ENCODE measurements around the gene HCRT. TPM values are rescaled to one million over a fixed set of nuclear protein-coding genes. Genes with fewer than 3 reads are reported as not detected.
"Not testable (repeated sequence)": the region's sequence is repeated elsewhere in the genome, so short reads cannot be mapped to it uniquely, and the experiment has no call there.

The HCRT gene, protein sequence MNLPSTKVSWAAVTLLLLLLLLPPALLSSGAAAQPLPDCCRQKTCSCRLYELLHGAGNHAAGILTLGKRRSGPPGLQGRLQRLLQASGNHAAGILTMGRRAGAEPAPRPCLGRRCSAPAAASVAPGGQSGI
- total RNA-seq, result not detected

DNA sequence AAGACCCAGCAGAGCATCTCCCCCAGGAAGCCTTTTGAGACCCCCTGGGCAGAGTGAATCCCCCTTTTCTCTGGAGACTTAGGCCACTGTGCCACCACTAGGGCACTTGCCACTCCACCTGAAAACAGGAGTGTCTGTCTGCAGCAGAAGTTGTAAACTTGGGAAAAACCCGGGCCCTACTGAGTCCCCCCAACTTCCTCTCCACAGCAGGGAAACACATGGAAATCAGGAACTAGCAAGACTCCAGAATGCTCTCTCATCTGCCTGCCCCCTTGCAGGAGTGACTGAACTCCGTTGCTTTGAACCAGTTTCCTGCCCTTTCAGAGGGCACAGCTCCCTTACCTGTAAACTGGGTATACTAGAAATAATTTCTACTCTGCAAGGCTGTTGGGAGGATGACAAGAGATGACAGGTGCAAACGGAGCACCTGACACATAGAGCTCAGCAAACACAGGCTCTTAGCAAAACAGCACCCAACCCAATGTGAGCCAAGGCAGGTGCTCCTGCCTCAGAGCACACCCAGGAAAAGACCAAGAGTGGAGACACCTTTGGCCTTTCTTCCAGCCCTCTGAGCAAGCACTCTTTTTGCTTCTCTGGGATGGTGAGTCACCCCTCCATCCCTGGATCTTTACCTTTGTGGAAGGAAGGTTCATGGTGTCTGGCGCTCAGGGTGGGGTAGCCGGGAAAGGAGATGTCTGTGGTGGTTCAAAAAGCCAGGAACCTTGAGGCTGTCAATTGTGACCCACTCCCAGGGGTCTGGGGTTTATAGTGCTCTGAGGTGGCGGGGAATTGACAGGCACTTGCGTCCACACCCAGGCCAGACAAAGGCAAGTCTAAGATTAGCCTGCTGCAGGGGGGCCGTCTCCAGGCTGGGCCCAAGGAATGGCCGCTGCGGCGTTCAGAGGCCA lies at the start of gene HCRT:
TSS of gene HCRT (minus strand) at position 740 of the 908 bp plus-strand sequence. CDS start at position 653, 87 bp downstream.
- H3K36me3 Mint-ChIP-seq (ENCODE audit: low read depth), result no peaks in the 10 kb centered on the region
- peaks cover 17% of the 10 kb centered on the region for H3K27me3 Mint-ChIP-seq (ENCODE audit: low read depth)
- H3K4me1 Mint-ChIP-seq (ENCODE audit: low read depth), result peaks cover 39% of the 10 kb centered on the region
- CTCF ChIA-PET, result interaction anchor here (0.6 to 2.2 kb wide), 5 partner anchors 8 to 65 kb away, joined by 3 to 9 read pairs (median 4); partner anchors contain the start of gene GHDC
- peak within 1 kb of the TSS; percentile 86 for H3K4me3 Mint-ChIP-seq
- H3K9me3 Mint-ChIP-seq, result no peaks in the 10 kb centered on the region
- H3K27ac Mint-ChIP-seq, result peak within 1 kb of the TSS; percentile 1
- intact Hi-C loops (cut with micrococcal nuclease), result loop anchor here (1.0 to 5.0 kb wide), 5 partner anchors 30 to 342 kb away; partner anchors contain the start of gene STAT5A
- DNase-seq, result no peak

DNA sequence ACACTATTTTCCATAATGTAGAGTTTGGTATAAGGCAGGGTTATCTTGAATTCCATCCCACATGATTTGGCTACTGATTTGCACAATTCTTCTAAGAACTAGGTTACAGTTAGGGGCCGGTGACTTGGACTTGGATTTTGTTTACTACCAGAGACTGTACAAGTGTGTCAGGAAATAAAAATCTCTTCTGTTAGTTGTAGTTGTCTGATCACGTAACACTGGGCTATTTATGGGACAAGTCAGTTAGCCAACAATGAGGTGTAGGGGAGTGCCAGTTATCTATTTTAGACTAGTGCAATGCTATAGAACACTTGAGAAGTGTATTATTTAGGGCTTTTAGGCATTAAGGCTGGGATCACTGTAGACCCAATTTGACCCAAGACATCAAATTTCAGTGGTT lies 48.7 kb upstream of the HCRT start:
- Mint-ChIP-seq H3K9me3 (no peaks in the 10 kb centered on the region), H3K27me3 (ENCODE audit: low read depth) (no peaks in the 10 kb centered on the region), H3K27ac (no peak overlapping the region), H3K36me3 (ENCODE audit: low read depth) (peaks cover 5% of the 10 kb centered on the region), H3K4me3 (no peak overlapping the region), H3K4me1 (ENCODE audit: low read depth) (peaks cover 40% of the 10 kb centered on the region)
- CTCF ChIA-PET, result interaction anchor here (0.6 to 1.8 kb wide), 3 partner anchors 11 to 142 kb away, joined by 3 read pairs; no protein-coding TSS in a partner anchor
- no peak for DNase-seq
- intact Hi-C loops (cut with micrococcal nuclease), result loop anchor here (5.0 kb wide), 1 partner anchor 33 kb away; no protein-coding TSS in a partner anchor

DNA sequence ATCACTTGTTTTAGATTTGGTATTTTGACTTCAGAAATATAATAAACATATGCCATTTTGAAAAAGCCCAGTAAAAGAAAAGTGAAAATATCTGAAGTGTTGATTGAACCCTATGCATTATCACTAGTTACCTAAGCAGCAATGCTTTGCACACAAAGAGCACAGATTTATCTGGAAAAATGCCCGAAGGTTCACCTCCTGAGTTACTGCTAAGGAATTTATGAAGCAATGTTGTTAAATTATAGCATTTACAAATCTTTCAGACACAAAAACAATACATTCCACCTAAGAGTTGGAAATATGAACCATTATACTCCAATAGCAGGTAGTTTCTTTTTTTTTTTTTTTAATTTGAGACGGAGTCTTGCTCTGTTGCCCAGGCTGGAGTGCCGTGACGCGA lies 47.9 kb upstream of the HCRT start:
- Mint-ChIP-seq H3K27ac (no peak overlapping the region), H3K9me3 (no peaks in the 10 kb centered on the region), H3K4me1 (ENCODE audit: low read depth) (peaks cover 48% of the 10 kb centered on the region), H3K36me3 (ENCODE audit: low read depth) (peaks cover 8% of the 10 kb centered on the region), H3K27me3 (ENCODE audit: low read depth) (no peaks in the 10 kb centered on the region), H3K4me3 (no peak overlapping the region)
- DNase-seq, result no peak
- CTCF ChIA-PET, result interaction anchor here (1.5 kb wide), 1 partner anchor 11 kb away, joined by 6 read pairs; no protein-coding TSS in a partner anchor
- intact Hi-C loops (cut with micrococcal nuclease), result loop anchor here (5.0 kb wide), 1 partner anchor 34 kb away; no protein-coding TSS in a partner anchor

DNA sequence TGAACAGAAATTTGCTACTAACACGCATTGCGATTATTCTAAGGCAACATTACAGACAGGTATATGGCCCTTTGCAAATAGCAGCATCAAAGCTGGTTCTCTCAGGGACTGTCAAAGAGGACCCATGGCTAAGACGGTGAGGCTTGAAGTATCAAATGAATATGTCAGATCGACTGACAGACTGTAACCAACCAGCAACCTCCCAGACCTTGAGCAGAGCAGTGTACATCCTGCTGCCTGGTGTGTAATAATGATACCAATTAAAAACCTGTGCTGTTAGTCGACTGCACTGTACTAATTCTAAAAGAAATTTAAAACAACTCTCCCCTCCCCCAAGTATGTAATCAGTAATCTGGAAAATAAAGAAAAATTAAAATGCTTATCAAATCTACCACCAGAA lies 45.0 kb upstream of the HCRT start:
- peak overlapping the region; percentile 56 for H3K27ac Mint-ChIP-seq
- DNase-seq, result peak; percentile 43

DNA sequence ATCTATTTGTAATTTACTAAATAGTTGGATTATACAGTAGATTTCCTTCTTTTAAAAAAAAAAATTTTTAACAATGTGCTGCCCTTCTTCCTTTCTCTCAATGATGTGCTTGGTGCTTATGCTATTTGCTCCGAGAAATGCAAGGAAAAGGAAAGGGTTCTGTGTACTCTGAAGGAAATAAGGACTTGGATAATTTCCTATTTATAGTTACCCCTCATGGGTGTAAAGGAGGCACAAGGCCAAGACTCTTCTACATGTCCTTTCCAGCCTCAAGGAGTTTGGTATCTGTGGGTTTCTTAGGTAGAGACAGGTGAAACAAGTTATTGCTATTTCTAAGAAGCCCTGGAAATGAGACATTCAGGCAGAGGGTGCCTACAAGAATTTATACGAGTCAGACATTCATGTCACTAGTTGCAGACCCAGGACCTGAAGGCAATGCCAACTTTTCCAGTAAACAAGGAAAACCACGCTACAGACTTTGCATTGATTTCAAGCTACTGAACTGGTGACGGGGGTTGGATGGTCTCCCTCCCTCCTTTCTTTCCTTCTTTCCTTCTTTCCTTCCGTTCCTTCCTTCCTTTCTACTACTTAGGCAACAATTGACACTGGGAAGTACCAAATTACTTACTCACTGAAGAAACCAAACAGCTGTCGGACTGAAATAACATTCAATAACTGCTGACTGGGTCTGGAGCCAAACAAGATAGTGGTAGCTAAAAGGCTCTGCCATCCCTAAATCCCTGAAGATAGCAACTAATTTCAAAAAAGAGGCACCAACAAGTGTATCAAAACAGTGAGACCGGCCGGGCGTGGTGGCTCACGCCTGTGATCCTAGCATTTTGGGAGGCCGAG lies 42.8 kb upstream of the HCRT start:
- H3K27me3 Mint-ChIP-seq (ENCODE audit: low read depth), result no peaks in the 10 kb centered on the region
- CTCF ChIA-PET, result no interaction called here
- H3K9me3 Mint-ChIP-seq, result no peaks in the 10 kb centered on the region
- H3K27ac Mint-ChIP-seq, result peak overlapping the region; percentile 14
- intact Hi-C loops (cut with micrococcal nuclease), result no loop called here
- no peak overlapping the region for H3K4me3 Mint-ChIP-seq
- peaks cover 26% of the 10 kb centered on the region for H3K36me3 Mint-ChIP-seq (ENCODE audit: low read depth)
- H3K4me1 Mint-ChIP-seq (ENCODE audit: low read depth), result peaks cover 26% of the 10 kb centered on the region
- DNase-seq, result no peak

More for the DNA sequence above, 45.0 kb upstream of the HCRT start:
- peaks cover 42% of the 10 kb centered on the region for H3K4me1 Mint-ChIP-seq (ENCODE audit: low read depth)
- peaks cover 13% of the 10 kb centered on the region for H3K36me3 Mint-ChIP-seq (ENCODE audit: low read depth)
- H3K9me3 Mint-ChIP-seq, result no peaks in the 10 kb centered on the region
- intact Hi-C loops (cut with micrococcal nuclease), result loop anchor here (5.0 kb wide), 1 partner anchor 37 kb away; no protein-coding TSS in a partner anchor
- no peak overlapping the region for H3K4me3 Mint-ChIP-seq
- no peaks in the 10 kb centered on the region for H3K27me3 Mint-ChIP-seq (ENCODE audit: low read depth)
- CTCF ChIA-PET, result interaction anchor here (0.7 to 1.0 kb wide), 2 partner anchors 39 to 74 kb away, joined by 3 read pairs; no protein-coding TSS in a partner anchor

DNA sequence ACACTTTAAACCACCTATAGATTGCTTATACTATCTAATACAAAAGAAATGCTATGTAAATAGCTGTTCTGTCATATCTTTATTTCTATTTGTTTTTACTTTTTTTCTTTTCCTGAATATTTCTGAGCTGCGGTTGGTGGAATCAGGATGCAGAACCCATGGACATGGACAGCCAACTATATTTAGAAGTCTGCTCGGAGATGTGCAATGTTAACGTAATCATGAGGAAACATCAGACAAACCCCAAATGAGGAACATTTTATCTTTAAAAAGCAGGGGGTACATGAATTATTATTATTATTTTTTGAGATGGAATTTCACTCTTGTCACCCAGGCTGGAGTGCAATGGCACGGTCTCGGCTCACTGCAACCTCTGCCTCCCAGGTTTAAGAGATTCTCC lies 40.4 kb upstream of the HCRT start:
- CTCF ChIA-PET, result interaction anchor here (0.6 kb wide), 1 partner anchor 18 kb away, joined by 5 read pairs; no protein-coding TSS in a partner anchor
- Mint-ChIP-seq H3K4me3 (no peak overlapping the region), H3K27me3 (ENCODE audit: low read depth) (no peaks in the 10 kb centered on the region), H3K9me3 (no peaks in the 10 kb centered on the region), H3K4me1 (ENCODE audit: low read depth) (peaks cover 23% of the 10 kb centered on the region), H3K27ac (no peak overlapping the region), H3K36me3 (ENCODE audit: low read depth) (peaks cover 31% of the 10 kb centered on the region)
- DNase-seq, result no peak
- intact Hi-C loops (cut with micrococcal nuclease), result no loop called here

DNA sequence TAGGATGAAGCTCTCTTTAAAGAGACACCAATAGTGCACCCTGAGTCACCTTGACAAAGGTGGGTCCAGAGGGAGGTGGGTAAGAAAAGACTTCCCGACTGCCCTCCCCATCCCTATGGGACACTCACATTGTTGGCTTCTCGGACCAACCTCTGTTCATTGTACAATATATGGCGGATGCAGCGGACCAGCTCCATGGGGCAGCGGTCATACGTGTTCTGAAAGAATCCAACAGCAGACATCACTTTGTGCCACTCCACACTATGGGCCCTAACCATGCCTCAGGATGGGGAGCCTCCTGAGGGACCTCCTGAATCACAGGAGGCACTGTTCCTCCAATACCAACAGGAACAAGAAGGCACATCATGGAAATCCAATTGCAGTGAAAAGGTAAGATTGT lies 39.4 kb upstream of the HCRT start:
- Mint-ChIP-seq H3K9me3 (no peaks in the 10 kb centered on the region), H3K36me3 (ENCODE audit: low read depth) (peaks cover 33% of the 10 kb centered on the region), H3K4me1 (ENCODE audit: low read depth) (peaks cover 14% of the 10 kb centered on the region), H3K4me3 (no peak overlapping the region), H3K27ac (no peak overlapping the region), H3K27me3 (ENCODE audit: low read depth) (no peaks in the 10 kb centered on the region)
- intact Hi-C loops (cut with micrococcal nuclease), result no loop called here
- CTCF ChIA-PET, result interaction anchor here (0.7 to 3.7 kb wide), 6 partner anchors 28 to 180 kb away, joined by 3 to 77 read pairs (median 14); partner anchors contain the start of genes GHDC and STAT5A
- no peak for DNase-seq

DNA sequence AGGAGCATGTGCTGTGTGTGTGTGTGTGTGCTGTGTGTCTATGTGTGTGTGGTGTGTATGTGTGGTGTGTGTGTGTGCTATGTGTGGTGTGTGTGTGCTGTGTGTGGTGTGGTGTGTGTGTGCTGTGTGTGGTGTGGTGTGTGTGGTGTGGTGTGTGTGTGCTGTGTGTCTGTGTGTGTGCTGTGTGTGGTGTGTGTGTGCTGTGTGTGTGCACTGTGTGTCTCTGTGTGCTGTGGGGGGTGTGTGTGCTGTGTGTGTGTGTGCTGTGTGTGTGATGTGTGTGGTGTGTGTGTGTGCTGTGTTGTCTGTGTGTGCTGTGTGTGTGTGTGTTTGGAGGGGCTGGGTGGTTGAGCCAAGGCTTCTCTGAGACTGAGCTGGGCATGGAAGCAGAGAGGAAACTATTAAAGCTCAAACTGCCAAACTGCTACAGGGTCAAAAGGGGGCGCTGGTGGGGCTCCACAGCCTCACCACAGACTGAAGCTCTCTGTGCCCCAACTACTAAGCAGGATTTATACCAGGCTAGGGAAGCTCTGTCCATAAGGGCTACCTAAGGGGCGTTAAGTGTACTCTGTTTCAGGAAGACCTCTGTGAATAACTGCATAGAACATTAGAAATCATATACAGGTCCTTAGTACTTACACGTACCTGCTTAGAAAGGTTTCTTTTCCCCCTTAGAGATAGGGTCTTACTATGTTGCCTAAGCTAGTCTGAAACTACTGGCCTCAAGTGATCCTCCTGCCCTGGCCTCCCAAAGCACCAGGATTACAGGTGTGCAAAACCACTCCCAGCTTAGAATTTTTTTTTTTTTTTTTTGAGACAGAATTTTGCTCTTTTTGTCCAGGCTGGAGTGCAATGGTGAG lies 36.9 kb upstream of the HCRT start:
- Mint-ChIP-seq H3K4me3 (no peak overlapping the region), H3K27ac (peak overlapping the region; percentile 6), H3K27me3 (ENCODE audit: low read depth) (no peaks in the 10 kb centered on the region), H3K9me3 (no peaks in the 10 kb centered on the region), H3K4me1 (ENCODE audit: low read depth) (peaks cover 2% of the 10 kb centered on the region), H3K36me3 (ENCODE audit: low read depth) (peaks cover 39% of the 10 kb centered on the region)
- CTCF ChIA-PET, result interaction anchor here (0.5 to 3.7 kb wide), 38 partner anchors 10 to 405 kb away, joined by 3 to 77 read pairs (median 6); partner anchors contain the start of genes CAVIN1, GHDC, KCNH4 and STAT5A
- intact Hi-C loops (cut with micrococcal nuclease), result loop anchor here (1.0 to 2.0 kb wide), 5 partner anchors 26 to 181 kb away; no protein-coding TSS in a partner anchor
- peak; percentile 73 for DNase-seq

DNA sequence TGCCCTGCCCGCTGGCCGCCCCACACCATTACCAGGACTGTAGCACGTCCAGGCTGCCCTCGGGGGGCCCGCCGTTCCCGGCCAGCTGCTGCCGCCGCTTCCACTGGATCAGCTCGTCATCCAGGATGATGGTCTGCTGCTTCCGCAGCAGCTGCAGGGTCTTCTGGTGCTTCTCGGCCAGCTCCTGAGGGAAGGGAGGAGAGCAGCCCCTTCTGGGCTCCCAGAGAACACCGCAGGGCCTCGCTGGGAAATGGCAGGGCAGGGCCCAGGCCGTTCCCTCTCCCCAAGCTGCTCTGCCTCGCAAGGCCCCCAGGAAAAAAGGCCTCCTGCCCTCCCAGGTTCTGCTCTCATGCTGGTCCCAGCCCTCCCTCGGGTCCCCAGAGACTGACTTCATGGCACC lies 34.0 kb upstream of the HCRT start:
- H3K4me3 Mint-ChIP-seq; H3K4me1 Mint-ChIP-seq (ENCODE audit: low read depth): not testable (repeated sequence)
- peaks cover 43% of the 10 kb centered on the region for H3K36me3 Mint-ChIP-seq (ENCODE audit: low read depth)

DNA sequence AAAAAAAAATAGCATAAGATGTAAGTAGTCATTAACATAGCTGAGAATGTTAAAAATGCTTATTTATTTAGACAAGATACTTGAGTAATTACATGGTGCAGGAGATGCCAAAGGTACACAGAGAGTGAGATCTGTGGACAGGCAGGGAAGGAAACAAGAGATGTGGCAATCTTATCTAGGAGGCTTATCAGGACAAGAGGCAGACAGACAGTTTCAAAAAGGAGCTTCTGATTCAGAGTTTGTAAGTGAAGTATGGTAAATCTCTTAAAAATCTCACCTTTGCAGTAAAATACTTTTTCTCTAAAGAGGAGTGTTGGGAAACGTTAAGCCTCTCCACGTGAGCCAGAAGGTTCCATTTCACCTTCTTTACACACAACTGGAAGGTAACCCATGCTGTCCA lies 28.9 kb upstream of the HCRT start:
- CTCF ChIA-PET, result interaction anchor here (0.7 kb wide), 1 partner anchor 192 kb away, joined by 3 read pairs; no protein-coding TSS in a partner anchor
- DNase-seq, result no peak
- no peaks in the 10 kb centered on the region for H3K27me3 Mint-ChIP-seq (ENCODE audit: low read depth)
- intact Hi-C loops (cut with micrococcal nuclease), result no loop called here
- no peak overlapping the region for H3K27ac Mint-ChIP-seq
- no peak overlapping the region for H3K4me3 Mint-ChIP-seq
- no peaks in the 10 kb centered on the region for H3K9me3 Mint-ChIP-seq
- H3K36me3 Mint-ChIP-seq (ENCODE audit: low read depth), result peaks cover 48% of the 10 kb centered on the region
- H3K4me1 Mint-ChIP-seq (ENCODE audit: low read depth), result no peaks in the 10 kb centered on the region

More for the DNA sequence above, 34.0 kb upstream of the HCRT start:
- DNase-seq; H3K27me3 Mint-ChIP-seq (ENCODE audit: low read depth); intact Hi-C loops (cut with micrococcal nuclease); H3K9me3 Mint-ChIP-seq; H3K27ac Mint-ChIP-seq: not testable (repeated sequence)
- CTCF ChIA-PET, result interaction anchor here (0.6 kb wide), 1 partner anchor 185 kb away, joined by 3 read pairs; no protein-coding TSS in a partner anchor

DNA sequence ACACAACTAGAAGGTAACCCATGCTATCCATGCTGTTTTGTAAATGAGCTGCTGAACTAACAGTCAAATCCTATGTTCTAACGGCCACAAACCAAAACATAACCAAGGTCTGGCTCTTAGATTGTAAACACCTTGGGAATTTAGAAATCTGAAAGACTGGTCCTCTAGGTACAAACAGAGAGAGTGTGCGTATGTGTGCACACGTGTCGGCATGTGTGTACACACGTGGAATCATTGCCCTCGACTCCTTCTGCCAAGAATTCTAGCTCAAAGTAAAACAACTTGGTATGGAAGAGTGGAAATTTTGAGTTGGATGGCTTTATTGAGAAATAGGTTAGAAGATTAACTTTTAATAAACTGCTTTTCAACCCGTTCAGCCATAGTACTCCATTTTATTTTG lies 27.1 kb upstream of the HCRT start:
- peaks cover 42% of the 10 kb centered on the region for H3K36me3 Mint-ChIP-seq (ENCODE audit: low read depth)
- CTCF ChIA-PET, result no interaction called here
- DNase-seq, result no peak
- H3K27me3 Mint-ChIP-seq (ENCODE audit: low read depth), result no peaks in the 10 kb centered on the region
- intact Hi-C loops (cut with micrococcal nuclease), result no loop called here
- H3K9me3 Mint-ChIP-seq, result no peaks in the 10 kb centered on the region
- no peak overlapping the region for H3K4me3 Mint-ChIP-seq
- no peaks in the 10 kb centered on the region for H3K4me1 Mint-ChIP-seq (ENCODE audit: low read depth)
- H3K27ac Mint-ChIP-seq, result no peak overlapping the region
